K562 (cell line): ENCODE results near the gene STX18. TPM values are rescaled to one million over a fixed set of nuclear protein-coding genes. Genes with fewer than 3 reads are reported as not detected.

Source experiments
- ARID1B ChIP-seq: fragments of 450-650 bp; IDR thresholded peaks from 2 replicates; pipeline ENCODE4 v1.6.1; 2016; ENCODE audit warnings: antibody characterized with exemption, mild to moderate bottlenecking, inconsistent platforms
- DPF2 ChIP-seq: fragments of 450-650 bp; IDR thresholded peaks from 2 replicates; pipeline ENCODE4 v1.6.1; 2016
- ERF ChIP-seq: fragments of 450-650 bp; formaldehyde crosslinking; IDR thresholded peaks from 2 replicates; pipeline ENCODE4 v1.4.0; 2020; ENCODE audit warnings: mild to moderate bottlenecking, mixed read lengths
- ETV5 ChIP-seq: sonication (generic); formaldehyde crosslinking; IDR thresholded peaks from 2 replicates; pipeline ENCODE4 v1.4.0; 2020; ENCODE audit warnings: low read depth, mild to moderate bottlenecking, missing genetic modification reagents
- FOXK2 ChIP-seq, 2 experiments: fragments of 450-650 bp; IDR thresholded peaks in 1 of 2; conservative IDR thresholded peaks in 1 of 2; 2 replicates each; pipeline ENCODE4 v1.6.1; 2016; ENCODE audit warnings: low read depth in 2 of 2, mild to moderate bottlenecking in 1 of 2
- KLF13 ChIP-seq: fragments of 450-650 bp; IDR thresholded peaks from 2 replicates; pipeline ENCODE4 v1.6.1; 2016; ENCODE audit warnings: missing genetic modification characterization, low read depth, mild to moderate bottlenecking, missing compliant biosample characterization, moderate library complexity, borderline replicate concordance
- MCM3 ChIP-seq: fragments of 450-650 bp; IDR thresholded peaks from 2 replicates; pipeline ENCODE4 v1.6.1; 2016
- MTF1 ChIP-seq: fragments of 250-450 bp; sonication (Bioruptor Pico); IDR thresholded peaks from 2 replicates; pipeline ENCODE4 v1.9.0; 2021; ENCODE audit warnings: moderate library complexity, mild to moderate bottlenecking, inconsistent platforms, borderline replicate concordance
- NFE2 ChIP-seq: IDR thresholded peaks from 2 replicates; pipeline ENCODE4 v1.6.1; 2014; ENCODE audit warnings: antibody characterized with exemption, low read depth
- NR2F6 ChIP-seq: fragments of 450-650 bp; formaldehyde crosslinking; IDR thresholded peaks from 2 replicates; pipeline ENCODE4 v1.4.0; 2020; ENCODE audit warnings: mild to moderate bottlenecking
- POLR2H ChIP-seq: IDR thresholded peaks from 2 replicates; pipeline ENCODE4 v1.6.1; 2016; ENCODE audit warnings: missing genetic modification characterization, low read depth, mild to moderate bottlenecking, control low read depth, missing compliant biosample characterization, moderate library complexity
- POLR3G ChIP-seq: IDR thresholded peaks from 2 replicates; pipeline ENCODE4 v1.6.1; 2011; ENCODE audit not compliant: insufficient read length, insufficient replicate concordance; ENCODE audit errors: extremely low read depth
- RCOR1 ChIP-seq, 2 experiments: IDR thresholded peaks; 2 replicates each; pipeline ENCODE4 v1.6.1; 2012; ENCODE audit warnings: low read depth in 2 of 2, low read length in 2 of 2, borderline replicate concordance in 1 of 2, improper control_type of control experiment in 1 of 2
- SIRT6 ChIP-seq: IDR thresholded peaks from one replicate; pipeline ENCODE4 v1.6.1; 2012; ENCODE audit warnings: low read depth, mild to moderate bottlenecking, control low read depth, inconsistent platforms, low read length, moderate library complexity
- SMAD4 ChIP-seq: fragments of 250-450 bp; sonication (Bioruptor Pico); conservative IDR thresholded peaks from 2 replicates; pipeline ENCODE4 v1.8.0; 2021; ENCODE audit warnings: inconsistent platforms, mild to moderate bottlenecking, moderate library complexity
- SMARCC2 ChIP-seq: fragments of 450-650 bp; IDR thresholded peaks from 2 replicates; pipeline ENCODE4 v1.6.1; 2017; ENCODE audit warnings: antibody characterized with exemption, moderate library complexity, mild to moderate bottlenecking, low read depth
- TSHZ1 ChIP-seq: fragments of 250-450 bp; sonication (Bioruptor Pico); IDR thresholded peaks from 2 replicates; pipeline ENCODE4 v1.4.0; 2020; ENCODE audit warnings: mild to moderate bottlenecking, moderate library complexity
- polyA plus RNA-seq, 8 experiments: library from polyadenylated mRNA; depleted of rRNA in 4 of 8; stranded (reverse) in 5 of 8; unstranded in 3 of 8; fragments of >200 nt; fragmentation: Nextera tagmentation in 2 of 8; fragmentation: Illumina TruSeq in 1 of 8; extraction: Ambion mirVana in 2 of 8; extraction: Trizol in 1 of 8; gene quantifications; 2 replicates each; pipeline versions ENCODE4 v1.2.1 to v1.2.3, GENCODE V29; 2011 to 2014; ENCODE audit warnings: inconsistent platforms in 1 of 8, missing spikeins in 1 of 8
- total RNA-seq, 7 experiments: library from RNA; depleted of rRNA in 6 of 7; stranded (reverse); fragments of >200 nt in 6 of 7; fragmentation: Illumina TruSeq in 2 of 7; extraction: Trizol in 2 of 7; gene quantifications; 2 replicates each; pipeline versions ENCODE4 v1.2.1 to v1.2.3, GENCODE V29; 2011 to 2021; ENCODE audit warnings: low replicate concordance in 1 of 7
- TF ChIP-seq, protein P1 (sequence below): fragments of 250-450 bp; sonication (Bioruptor Pico); IDR thresholded peaks from 2 replicates; pipeline ENCODE4 v1.4.0; 2020; ENCODE audit warnings: mild to moderate bottlenecking
- TF ChIP-seq, protein P2 (sequence below), 3 experiments: fragments of 200-800 bp in 1 of 3; sonication (Bioruptor generic) in 1 of 3; sonication (generic) in 1 of 3; formaldehyde crosslinking in 1 of 3; IDR thresholded peaks; 2 replicates each; pipeline versions ENCODE4 v1.6.1 to v1.8.0; 2016 to 2022; ENCODE audit warnings: mild to moderate bottlenecking in 2 of 3, missing compliant biosample characterization in 2 of 3, missing genetic modification characterization in 2 of 3, missing genetic modification reagents in 1 of 3

STX18 gene
- total and polyA plus RNA-seq, 9 of the 15 experiments (the other 6 are each of a cell fraction or from before 2014, with no cell fraction given) = 6.2 to 41.7 (median 22.7) TPM

GRCh38 chr4:4541661-4542570 is at the start of gene STX18 (continued):
- TF ChIP-seq ARID1B (peak; percentile 56), NFE2 (no peak), KLF13 (tag) (peak; percentile 74), TSHZ1 (CRISPR knock-in tag) (no peak), SIRT6 (peak; percentile 56), MTF1 (CRISPR knock-in tag) (no peak), DPF2 (peak; percentile 43; the same call in 1 of the 2 replicates), POLR3G (no peak), SMAD4 (CRISPR knock-in tag) (peak; percentile 91), RCOR1 (IDR thresholded peaks at IDR 0.05; ENCODE audit: borderline replicate concordance in 1 of 2, low read depth in 2 of 2, low read length in 2 of 2) (peak in 1 of 2 experiments; percentile 71; a peak in 2 of 4 replicates), ETV5 (CRISPR knock-in tag) (peak; percentile 83; the same call in 1 of the 2 replicates), SMARCC2 (no peak), FOXK2 (conservative IDR thresholded peaks at IDR 0.05 in 1 of 2, IDR thresholded peaks at IDR 0.05 in 1 of 2; ENCODE audit: low read depth in 2 of 2) (peak; percentile 86 to 91), POLR2H (peak; percentile 63; the same call in 1 of the 2 replicates), MCM3 (no peak), ERF (CRISPR knock-in tag) (no peak), NR2F6 (CRISPR knock-in tag) (no peak)
- TF ChIP-seq, protein P1, sequence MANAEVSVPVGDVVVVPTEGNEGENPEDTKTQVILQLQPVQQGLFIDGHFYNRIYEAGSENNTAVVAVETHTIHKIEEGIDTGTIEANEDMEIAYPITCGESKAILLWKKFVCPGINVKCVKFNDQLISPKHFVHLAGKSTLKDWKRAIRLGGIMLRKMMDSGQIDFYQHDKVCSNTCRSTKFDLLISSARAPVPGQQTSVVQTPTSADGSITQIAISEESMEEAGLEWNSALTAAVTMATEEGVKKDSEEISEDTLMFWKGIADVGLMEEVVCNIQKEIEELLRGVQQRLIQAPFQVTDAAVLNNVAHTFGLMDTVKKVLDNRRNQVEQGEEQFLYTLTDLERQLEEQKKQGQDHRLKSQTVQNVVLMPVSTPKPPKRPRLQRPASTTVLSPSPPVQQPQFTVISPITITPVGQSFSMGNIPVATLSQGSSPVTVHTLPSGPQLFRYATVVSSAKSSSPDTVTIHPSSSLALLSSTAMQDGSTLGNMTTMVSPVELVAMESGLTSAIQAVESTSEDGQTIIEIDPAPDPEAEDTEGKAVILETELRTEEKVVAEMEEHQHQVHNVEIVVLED (CRISPR knock-in tag) = peak; percentile 86
- TF ChIP-seq, protein P2, sequence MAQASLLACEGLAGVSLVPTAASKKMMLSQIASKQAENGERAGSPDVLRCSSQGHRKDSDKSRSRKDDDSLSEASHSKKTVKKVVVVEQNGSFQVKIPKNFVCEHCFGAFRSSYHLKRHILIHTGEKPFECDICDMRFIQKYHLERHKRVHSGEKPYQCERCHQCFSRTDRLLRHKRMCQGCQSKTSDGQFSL (CRISPR knock-in tag; IDR thresholded peaks at IDR 0.05) = peak; percentile 29; the same call in 1 of the 2 replicates
- TF ChIP-seq, protein P2 (tag; IDR thresholded peaks at IDR 0.05) = no peak
